Esophagus muscularis mucosa (tissue), 4 donors: Measurements from ENCODE around the gene GRIK4. TPM values are rescaled to one million over a fixed set of nuclear protein-coding genes. Genes with fewer than 3 reads are reported as not detected.

ENCODE experiments used
- DNase-seq: peaks from one replicate; pipeline ENCODE4 v3.0.0-alpha.2; 2017; ENCODE audit errors: extremely low spot score
- H3K27ac ChIP-seq, 4 donors: fragments of 200-600 bp; sonication (generic); replicated peaks in 1 of 4; 1 replicate in 3 of 4; 2 replicates in 1 of 4; pipeline ENCODE4 v1.5.1; 2016 to 2019; ENCODE audit warnings: mild to moderate bottlenecking in 1 of 4
- H3K27me3 ChIP-seq, 4 donors: fragments of 200-600 bp; sonication (generic); one replicate each; pipeline versions ENCODE4 v1.5.1 to v1.6.0; 2016 to 2019
- H3K36me3 ChIP-seq, 4 donors: fragments of 200-600 bp; sonication (generic); one replicate each; pipeline ENCODE4 v1.5.1; 2016 to 2019
- H3K4me1 ChIP-seq, 4 donors: fragments of 200-600 bp; sonication (generic); one replicate each; pipeline ENCODE4 v1.5.1; 2016 to 2019
- H3K4me3 ChIP-seq, 4 donors: fragments of 200-600 bp; sonication (generic); 1 replicate in 2 of 4; 2 replicates in 2 of 4; pipeline ENCODE4 v1.5.1; 2016 to 2019; ENCODE audit warnings: mild to moderate bottlenecking in 4 of 4, moderate library complexity in 1 of 4
- H3K9me3 ChIP-seq, 4 donors: fragments of 200-600 bp; sonication (generic); 1 replicate in 3 of 4; 2 replicates in 1 of 4; pipeline ENCODE4 v1.5.1; 2016 to 2019
- CTCF ChIP-seq, 3 experiments: fragments of 200-600 bp in 2 of 3; fragments of 450-650 bp in 1 of 3; sonication (generic) in 2 of 3; IDR thresholded peaks; one replicate each; pipeline ENCODE4 v1.5.1; 2017 to 2019; ENCODE audit warnings: antibody characterized with exemption in 3 of 3, mild to moderate bottlenecking in 2 of 3, moderate library complexity in 1 of 3
- EP300 ChIP-seq: sonication (generic); formaldehyde crosslinking; IDR thresholded peaks from one replicate; pipeline ENCODE4 v1.6.1; 2017; ENCODE audit warnings: antibody characterized with exemption
- POLR2A ChIP-seq: fragments of 450-650 bp; IDR thresholded peaks from one replicate; pipeline ENCODE4 v1.6.1; 2017; ENCODE audit warnings: antibody characterized with exemption, moderate library complexity, mild to moderate bottlenecking, low read depth
- POLR2AphosphoS5 ChIP-seq, 2 donors: sonication (generic); formaldehyde crosslinking; IDR thresholded peaks; one replicate each; pipeline ENCODE4 v1.6.1; 2017; ENCODE audit warnings: antibody characterized with exemption in 2 of 2
- WGBS: methylation state at CpG from one replicate; pipeline ENCODE4 v1.1.5; 2018; 5-methylcytosine and 5-hydroxymethylcytosine counted together
- intact Hi-C: fragments of 100-400 bp; cut with DNase I; formaldehyde crosslinking; loops from one replicate; pipeline ENCODE4 v1.15.1; 2023
- total RNA-seq, 4 donors: library from RNA; depleted of rRNA; stranded (reverse); fragments of >200 nt; gene quantifications; one replicate each; pipeline versions ENCODE4 v1.1.0 to v1.2.1, GENCODE V29; 2016

The GRIK4 gene
- total RNA-seq, 4 donors from 2014 or later = 0.13 to 0.83 (median 0.43) TPM

DNA sequence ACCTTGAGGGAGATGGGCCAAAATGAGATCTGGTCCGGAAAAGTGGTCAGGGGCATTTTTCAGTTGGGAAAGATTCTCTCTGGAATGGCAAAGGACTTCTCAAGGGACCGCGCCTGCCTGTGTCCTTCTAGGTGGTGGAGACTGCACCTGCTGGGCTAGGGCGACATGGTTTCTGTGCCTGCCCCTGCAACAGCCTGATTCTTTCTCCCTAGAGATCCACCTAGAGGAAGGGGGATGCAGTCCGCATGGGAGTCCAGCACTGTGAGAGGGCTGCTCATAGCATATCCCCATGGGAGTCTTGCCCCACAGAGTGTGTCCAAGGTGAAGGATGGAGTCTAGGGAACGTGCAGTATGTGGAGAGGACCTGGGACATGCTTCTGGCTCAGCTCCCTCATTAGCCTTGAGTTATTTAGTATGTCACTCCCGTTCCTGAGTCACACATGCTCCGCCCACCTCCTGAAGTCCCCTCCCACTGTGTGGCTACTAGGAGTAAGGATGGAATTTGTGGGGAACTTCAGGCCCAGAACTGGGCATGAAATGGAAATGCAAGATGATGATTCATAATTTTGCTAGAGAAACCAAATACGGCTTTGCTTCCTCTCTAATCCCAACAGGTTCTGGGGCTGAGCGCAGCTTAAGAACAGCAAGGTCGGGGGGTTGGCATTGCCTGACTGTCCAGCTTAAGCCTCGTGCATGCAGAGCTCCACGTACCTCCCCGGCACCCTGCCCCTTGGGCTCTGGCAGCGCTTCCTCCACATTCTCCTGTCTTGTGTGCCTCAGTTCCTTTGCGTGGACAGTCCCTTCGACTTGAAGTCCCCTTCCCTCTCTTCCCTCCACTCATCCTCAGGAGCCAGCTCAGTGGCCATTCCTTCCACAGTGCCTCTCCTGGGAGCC is 35.0 kb downstream of the GRIK4 start:
- Histone ChIP-seq H3K4me3 (no peak overlapping the region), H3K27me3 (no peaks in the 10 kb centered on the region), H3K36me3 (no peaks in the 10 kb centered on the region), H3K4me1 (peaks cover 22 to 32% (median 29%) of the 10 kb centered on the region in 4 donors), H3K27ac (peak overlapping the region; percentile 53 to 66 (median 60)), H3K9me3 (peaks cover 0 to 3% (median 0%) of the 10 kb centered on the region in 4 donors)
- peak; percentile 10 to 40 for TF ChIP-seq POLR2AphosphoS5 (IDR thresholded peaks at IDR 0.05)
- TF ChIP-seq POLR2A = no peak
- no peak for DNase-seq
- intact Hi-C loops = no loop called here
- WGBS = 64% methylated on average over 17 of the region's 17 CpGs

DNA sequence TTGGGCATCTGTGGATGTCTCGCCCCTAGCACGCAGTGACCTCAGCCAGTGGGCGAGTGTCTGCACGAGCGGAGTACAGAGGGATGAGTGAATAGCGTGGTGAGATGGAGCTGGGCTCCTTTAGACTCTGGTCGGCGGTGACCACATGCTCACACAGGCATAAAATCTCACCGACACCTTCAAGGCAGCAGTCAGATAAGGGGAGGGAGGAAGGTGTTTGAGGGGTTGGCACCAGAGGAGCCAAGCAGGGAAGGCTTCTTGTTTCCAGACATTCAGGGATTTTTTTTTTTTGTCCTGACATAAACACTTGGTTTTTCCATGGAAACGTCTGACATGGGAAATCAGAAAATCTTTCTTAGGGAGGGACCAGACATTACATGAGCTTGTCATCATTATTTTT is 35.8 kb downstream of the GRIK4 start:
- Histone ChIP-seq H3K4me1 (peaks cover 22 to 32% (median 29%) of the 10 kb centered on the region in 4 donors), H3K9me3 (no peaks in the 10 kb centered on the region), H3K4me3 (no peak overlapping the region), H3K36me3 (no peaks in the 10 kb centered on the region), H3K27ac (peak overlapping the region; percentile 53 to 66 (median 60)), H3K27me3 (no peaks in the 10 kb centered on the region)
- intact Hi-C loops = no loop called here
- DNase-seq = no peak
- TF ChIP-seq POLR2A (no peak), POLR2AphosphoS5 (IDR thresholded peaks at IDR 0.05) (no peak), CTCF (IDR thresholded peaks at IDR 0.05) (no peak), EP300 (no peak)
- WGBS = 44% methylated on average over 9 of the region's 10 CpGs

GRCh38 chr11:120547811-120548681 is 36.5 kb downstream of the GRIK4 start:
- Histone ChIP-seq H3K4me1 (peaks cover 22 to 32% (median 29%) of the 10 kb centered on the region in 4 donors), H3K9me3 (no peaks in the 10 kb centered on the region), H3K4me3 (no peak overlapping the region), H3K27me3 (no peaks in the 10 kb centered on the region), H3K36me3 (no peaks in the 10 kb centered on the region), H3K27ac (peak overlapping the region; percentile 53 to 66 (median 60))
- intact Hi-C loops = no loop called here
- peak; percentile 95 for DNase-seq
- TF ChIP-seq CTCF (IDR thresholded peaks at IDR 0.05) (no peak), POLR2AphosphoS5 (IDR thresholded peaks at IDR 0.05) (peak; percentile 53 to 79)
- 45% methylated on average over 13 of the region's 15 CpGs for WGBS

DNA sequence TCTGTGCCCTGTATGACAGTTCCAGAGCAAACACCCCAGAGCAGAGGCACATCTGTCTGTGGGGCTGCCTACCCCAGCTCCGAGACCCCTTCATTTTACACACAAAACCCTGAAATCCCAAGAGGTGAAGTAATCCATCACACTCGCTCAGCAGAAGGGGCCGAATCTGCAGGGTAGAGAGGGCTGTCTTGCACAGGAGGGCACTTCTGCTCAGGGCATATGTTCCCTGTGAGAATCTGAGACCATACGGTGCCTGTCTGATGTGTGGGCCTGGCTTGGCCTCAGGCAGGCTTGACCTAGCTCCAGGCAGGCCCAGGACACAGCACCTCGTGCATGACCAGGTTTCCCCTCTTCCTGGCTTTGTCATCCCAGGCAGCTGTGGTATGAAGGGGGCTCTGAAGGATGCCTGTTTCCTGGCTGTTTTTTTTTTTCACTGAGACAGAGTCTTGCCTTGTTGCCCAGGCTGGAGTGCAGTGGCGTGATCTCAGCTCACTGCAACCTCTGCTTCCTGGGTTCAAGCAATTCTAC is 37.2 kb downstream of the GRIK4 start:
- TF ChIP-seq CTCF (IDR thresholded peaks at IDR 0.05) (no peak), POLR2A (no peak), EP300 (no peak), POLR2AphosphoS5 (IDR thresholded peaks at IDR 0.05) (no peak)
- intact Hi-C loops = no loop called here
- H3K4me3 ChIP-seq = no peak overlapping the region
- WGBS = 94% methylated on average over 3 of the region's 6 CpGs
- no peaks in the 10 kb centered on the region for H3K27me3 ChIP-seq
- peak overlapping the region in 3 of 4 donors; percentile 53 to 63 (median 58) for H3K27ac ChIP-seq
- DNase-seq = no peak
- peaks cover 22 to 32% (median 29%) of the 10 kb centered on the region in 4 donors for H3K4me1 ChIP-seq
- H3K36me3 ChIP-seq = no peaks in the 10 kb centered on the region
- H3K9me3 ChIP-seq = no peaks in the 10 kb centered on the region

DNA sequence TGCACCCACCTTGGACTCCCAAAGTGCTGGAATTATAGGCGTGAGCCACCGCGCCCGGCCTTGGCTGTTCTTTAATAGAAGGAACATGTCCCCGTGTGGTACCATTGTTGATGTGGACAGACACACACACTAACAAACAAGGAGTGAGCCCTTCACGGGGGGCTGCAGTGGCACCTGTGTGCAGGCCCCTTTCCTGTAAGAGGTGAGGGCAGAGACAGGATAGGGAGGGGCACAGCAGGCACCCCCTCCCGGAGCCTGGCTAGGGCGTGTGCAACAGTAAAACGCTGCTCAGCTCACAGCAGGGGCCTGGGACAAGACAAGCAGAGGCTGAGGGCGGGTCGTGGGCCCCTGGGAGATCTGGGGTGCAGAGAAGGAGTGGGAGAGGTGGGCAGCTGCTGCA is 37.8 kb downstream of the GRIK4 start:
- Histone ChIP-seq H3K4me1 (peaks cover 22 to 32% (median 29%) of the 10 kb centered on the region in 4 donors), H3K27me3 (no peaks in the 10 kb centered on the region), H3K9me3 (no peaks in the 10 kb centered on the region), H3K27ac (no peak overlapping the region), H3K4me3 (no peak overlapping the region), H3K36me3 (no peaks in the 10 kb centered on the region)
- 93% methylated on average over 11 of the region's 11 CpGs for WGBS
- DNase-seq = no peak
- intact Hi-C loops = no loop called here
- no peak for TF ChIP-seq EP300
- TF ChIP-seq POLR2A = no peak
- TF ChIP-seq POLR2AphosphoS5 (IDR thresholded peaks at IDR 0.05) = no peak
- TF ChIP-seq CTCF (IDR thresholded peaks at IDR 0.05) = no peak
